C4-2B (cell line): ENCODE results near the gene TASOR2.

Experiments used
- H3K27ac ChIP-seq: fragments of 450-650 bp; 2 replicates; pipeline ENCODE4 v1.5.1; 2017
- ZFX ChIP-seq: fragments of 450-650 bp; IDR thresholded peaks from 2 replicates; pipeline ENCODE4 v1.6.1; 2017

TASOR2 gene

GRCh38 chr10:5732141-5732540 lies 47.5 kb downstream of the TASOR2 start:
- no peak overlapping the region for H3K27ac ChIP-seq
- no peak for TF ChIP-seq ZFX
